HUES48 (cell line): ENCODE data around the gene PTGIS.
"Not testable (repeated sequence)": the region's sequence is repeated elsewhere in the genome, so short reads cannot be mapped to it uniquely, and the experiment has no call there.

Experiments used
- H3K27ac ChIP-seq: one replicate; pipeline ENCODE4 v1.7.0; 2013; ENCODE audit warnings: low read depth, low read length, inconsistent platforms
- H3K27me3 ChIP-seq: 2 replicates; pipeline ENCODE4 v1.6.1; 2013; ENCODE audit warnings: mild to moderate bottlenecking, low read length; ENCODE audit not compliant: control insufficient read depth, insufficient read depth
- H3K36me3 ChIP-seq: 2 replicates; pipeline ENCODE4 v1.6.1; 2013; ENCODE audit warnings: low read length; ENCODE audit not compliant: control insufficient read depth, insufficient read depth
- H3K4me1 ChIP-seq: 2 replicates; pipeline ENCODE4 v1.6.1; 2013; ENCODE audit warnings: mild to moderate bottlenecking, low read length; ENCODE audit not compliant: control insufficient read depth, insufficient read depth
- H3K4me3 ChIP-seq: 2 replicates; pipeline ENCODE4 v1.5.1; 2013; ENCODE audit warnings: mild to moderate bottlenecking, low read depth, low read length
- H3K9ac ChIP-seq: 2 replicates; pipeline ENCODE4 v1.6.1; 2013; ENCODE audit warnings: mild to moderate bottlenecking, low read depth, low read length, moderate library complexity
- H3K9me3 ChIP-seq: 2 replicates; pipeline ENCODE4 v1.6.1; 2013; ENCODE audit warnings: low read length; ENCODE audit not compliant: control insufficient read depth, insufficient read depth

Gene PTGIS

DNA sequence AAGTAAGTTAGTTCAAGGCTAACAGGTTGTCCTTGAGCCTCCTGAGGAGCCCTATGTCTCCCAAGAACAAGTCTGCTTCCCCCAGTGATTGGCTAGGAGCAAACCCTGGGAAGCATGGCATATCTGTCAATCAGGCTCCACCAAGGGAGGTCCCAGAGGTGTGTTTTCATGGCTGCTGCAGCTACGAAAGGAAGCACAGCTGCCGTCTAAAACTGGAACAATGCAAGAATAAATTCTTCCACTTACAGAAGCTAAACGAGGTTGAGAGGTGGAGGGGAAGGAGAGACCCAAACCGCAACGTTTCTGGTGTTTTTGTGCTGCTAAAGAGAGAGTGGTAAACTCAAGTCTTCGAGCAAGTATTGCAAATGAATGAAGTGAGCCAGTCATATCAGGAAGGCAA is 4.9 kb upstream of the PTGIS start:
- Histone ChIP-seq H3K36me3 (no peaks in the 10 kb centered on the region), H3K9ac (no peak overlapping the region), H3K4me3 (no peak overlapping the region), H3K27ac (no peak overlapping the region), H3K27me3 (no peaks in the 10 kb centered on the region), H3K9me3 (no peaks in the 10 kb centered on the region), H3K4me1 (peaks cover 24% of the 10 kb centered on the region)

GRCh38 chr20:49571553-49571835 is 3.6 kb upstream of the PTGIS start:
- Histone ChIP-seq H3K4me1 (peaks cover 33% of the 10 kb centered on the region), H3K27me3 (no peaks in the 10 kb centered on the region), H3K9ac (no peak overlapping the region), H3K27ac (no peak overlapping the region), H3K9me3 (no peaks in the 10 kb centered on the region), H3K36me3 (no peaks in the 10 kb centered on the region), H3K4me3 (no peak overlapping the region)

- Histone ChIP-seq H3K9me3 (no peaks in the 10 kb centered on the region), H3K4me3 (no peak overlapping the region), H3K27me3 (no peaks in the 10 kb centered on the region), H3K27ac (no peak overlapping the region), H3K36me3 (no peaks in the 10 kb centered on the region), H3K4me1 (peaks cover 37% of the 10 kb centered on the region), H3K9ac (no peak overlapping the region)
Observed at GRCh38 chr20:49570828-49571552, 3.1 kb upstream of the PTGIS start.

GRCh38 chr20:49570161-49570827 is 2.4 kb upstream of the PTGIS start:
- Histone ChIP-seq H3K27me3 (no peaks in the 10 kb centered on the region), H3K4me1 (peaks cover 34% of the 10 kb centered on the region), H3K9me3 (no peaks in the 10 kb centered on the region), H3K9ac (no peak overlapping the region), H3K27ac (no peak overlapping the region), H3K4me3 (no peak overlapping the region), H3K36me3 (no peaks in the 10 kb centered on the region)

GRCh38 chr20:49569411-49570115 is 1.6 kb upstream of the PTGIS start:
- H3K27me3 ChIP-seq = no peaks in the 10 kb centered on the region
- peak overlapping the region; percentile 94 for H3K27ac ChIP-seq
- no peak overlapping the region for H3K9ac ChIP-seq
- H3K4me1 ChIP-seq = peaks cover 34% of the 10 kb centered on the region
- H3K4me3 ChIP-seq = no peak overlapping the region
- H3K36me3 ChIP-seq = no peaks in the 10 kb centered on the region
- no peaks in the 10 kb centered on the region for H3K9me3 ChIP-seq

- peak overlapping the region; percentile 65 for H3K4me3 ChIP-seq
- H3K9me3 ChIP-seq = no peaks in the 10 kb centered on the region
- peak overlapping the region; percentile 69 for H3K9ac ChIP-seq
- H3K4me1 ChIP-seq = peaks cover 34% of the 10 kb centered on the region
- H3K27me3 ChIP-seq = no peaks in the 10 kb centered on the region
- no peaks in the 10 kb centered on the region for H3K36me3 ChIP-seq
- peak overlapping the region; percentile 94 for H3K27ac ChIP-seq
Observed at GRCh38 chr20:49568278-49569151, 578 bp upstream of the PTGIS start.

GRCh38 chr20:49566401-49567364 is 1.3 kb downstream of the PTGIS start:
- Histone ChIP-seq H3K36me3 (peaks cover 2% of the 10 kb centered on the region; the same call in 1 of the 2 replicates), H3K4me3 (peak overlapping the region; percentile 86), H3K4me1 (peaks cover 39% of the 10 kb centered on the region), H3K27ac (no peak overlapping the region), H3K9me3 (no peaks in the 10 kb centered on the region), H3K27me3 (no peaks in the 10 kb centered on the region), H3K9ac (no peak overlapping the region)

GRCh38 chr20:49564991-49565390 is 2.9 kb downstream of the PTGIS start:
- H3K4me1 ChIP-seq = peaks cover 38% of the 10 kb centered on the region
- not testable (repeated sequence) for H3K4me3 ChIP-seq, H3K9me3 ChIP-seq, H3K36me3 ChIP-seq, H3K27ac ChIP-seq, H3K27me3 ChIP-seq, H3K9ac ChIP-seq

DNA sequence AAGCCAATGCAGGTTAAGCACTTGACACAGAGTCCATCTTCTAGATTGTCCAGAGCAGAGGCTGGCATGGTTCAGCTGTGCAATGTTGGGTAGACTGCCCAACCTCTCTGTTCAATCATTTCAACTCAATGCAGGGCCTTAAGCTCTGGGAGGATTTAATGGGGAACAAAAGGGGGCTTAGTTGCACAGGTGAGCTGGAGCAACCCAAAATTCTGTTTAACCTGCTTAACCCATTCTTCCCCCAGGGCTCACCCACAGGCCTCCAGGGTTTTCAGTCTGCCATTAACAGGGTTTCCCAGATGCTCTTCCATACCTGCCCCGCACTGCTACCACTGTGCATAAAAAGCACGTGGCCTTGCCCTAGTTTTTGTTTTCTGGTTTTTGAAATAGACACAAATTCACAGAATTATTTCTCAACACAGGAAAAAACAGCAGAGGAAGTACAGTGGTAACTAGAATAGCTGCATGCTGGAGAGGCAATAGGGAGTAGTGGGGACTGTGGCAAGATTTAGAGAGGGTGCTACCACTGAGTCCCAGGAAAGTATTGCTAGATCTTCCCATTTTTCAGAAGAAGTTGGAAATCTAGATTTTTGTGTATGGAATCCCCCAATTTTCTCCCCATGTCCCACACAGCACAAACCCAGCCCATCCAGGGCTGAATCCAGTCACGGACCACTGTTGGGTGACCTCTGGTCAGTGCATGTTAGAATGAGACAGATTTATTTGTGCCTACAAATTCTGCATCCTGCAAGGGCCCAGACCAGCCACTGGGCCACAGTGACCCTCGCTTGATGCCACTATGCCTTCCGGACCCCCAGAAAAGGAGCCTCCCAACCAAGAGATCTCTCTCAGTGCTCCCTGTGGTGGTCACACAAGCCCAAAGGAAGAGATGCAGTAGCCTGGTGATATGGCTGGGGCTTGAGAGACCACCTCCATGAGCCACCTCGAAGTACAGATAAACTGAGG is 4.6 kb downstream of the PTGIS start:
- no peaks in the 10 kb centered on the region for H3K9me3 ChIP-seq
- peaks cover 24% of the 10 kb centered on the region for H3K4me1 ChIP-seq
- H3K4me3 ChIP-seq = no peak overlapping the region
- H3K36me3 ChIP-seq = peaks cover 2% of the 10 kb centered on the region; the same call in 1 of the 2 replicates
- no peak overlapping the region for H3K9ac ChIP-seq
- H3K27ac ChIP-seq = peak overlapping the region; percentile 85
- no peaks in the 10 kb centered on the region for H3K27me3 ChIP-seq
